Measurements from ENCODE around the gene GRIA1.

- TF ChIP-seq POLR2A (IDR thresholded peaks at IDR 0.05) (no peak), EP300 (IDR thresholded peaks at IDR 0.05) (no peak)
- TF ChIP-seq, protein P1, sequence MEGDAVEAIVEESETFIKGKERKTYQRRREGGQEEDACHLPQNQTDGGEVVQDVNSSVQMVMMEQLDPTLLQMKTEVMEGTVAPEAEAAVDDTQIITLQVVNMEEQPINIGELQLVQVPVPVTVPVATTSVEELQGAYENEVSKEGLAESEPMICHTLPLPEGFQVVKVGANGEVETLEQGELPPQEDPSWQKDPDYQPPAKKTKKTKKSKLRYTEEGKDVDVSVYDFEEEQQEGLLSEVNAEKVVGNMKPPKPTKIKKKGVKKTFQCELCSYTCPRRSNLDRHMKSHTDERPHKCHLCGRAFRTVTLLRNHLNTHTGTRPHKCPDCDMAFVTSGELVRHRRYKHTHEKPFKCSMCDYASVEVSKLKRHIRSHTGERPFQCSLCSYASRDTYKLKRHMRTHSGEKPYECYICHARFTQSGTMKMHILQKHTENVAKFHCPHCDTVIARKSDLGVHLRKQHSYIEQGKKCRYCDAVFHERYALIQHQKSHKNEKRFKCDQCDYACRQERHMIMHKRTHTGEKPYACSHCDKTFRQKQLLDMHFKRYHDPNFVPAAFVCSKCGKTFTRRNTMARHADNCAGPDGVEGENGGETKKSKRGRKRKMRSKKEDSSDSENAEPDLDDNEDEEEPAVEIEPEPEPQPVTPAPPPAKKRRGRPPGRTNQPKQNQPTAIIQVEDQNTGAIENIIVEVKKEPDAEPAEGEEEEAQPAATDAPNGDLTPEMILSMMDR (IDR thresholded peaks at IDR 0.05) = no peak
Measured at GRCh38 chr5:153559926-153560325, 69.5 kb downstream of the GRIA1 start.

Data from gastroesophageal sphincter (tissue), 3 donors.